ENCODE results near the gene RPL13.

The RPL13 gene

DNA sequence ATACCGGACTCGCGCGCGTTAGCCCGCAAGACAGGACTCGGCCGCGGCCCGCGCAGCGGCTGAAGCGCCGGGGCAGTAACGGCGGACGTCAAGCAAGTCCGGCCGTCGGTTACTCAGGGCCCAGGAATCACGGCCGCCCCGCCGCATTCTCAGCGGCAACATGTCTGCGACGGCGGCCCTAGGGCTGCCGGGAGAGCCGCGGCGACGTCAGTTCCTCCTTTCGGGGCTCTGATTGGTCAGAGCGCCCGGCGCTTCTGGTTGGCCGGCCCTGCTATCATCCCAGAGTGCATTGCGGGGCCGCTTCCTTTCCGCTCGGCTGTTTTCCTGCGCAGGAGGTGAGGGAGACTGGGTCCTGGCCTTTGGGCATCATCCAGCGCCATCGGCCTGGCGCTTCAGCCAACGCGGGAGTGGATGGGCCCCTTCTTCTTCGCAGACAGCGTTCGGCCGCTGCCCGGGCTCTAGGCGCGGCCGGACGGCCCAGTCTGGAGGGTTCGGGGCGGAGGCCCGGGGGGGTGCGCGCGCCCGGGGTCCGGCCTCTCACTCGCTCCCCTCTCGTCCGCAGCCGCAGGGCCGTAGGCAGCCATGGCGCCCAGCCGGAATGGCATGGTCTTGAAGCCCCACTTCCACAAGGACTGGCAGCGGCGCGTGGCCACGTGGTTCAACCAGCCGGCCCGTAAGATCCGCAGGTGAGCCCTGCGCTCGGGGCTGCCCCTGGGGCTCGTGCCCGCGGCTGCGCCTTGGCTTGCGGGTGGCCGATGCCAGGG lies at the start of gene RPL13:
Gene RPL13 (plus strand): TSS at position 305 of the 764 bp plus-strand sequence. CDS start 278 bp downstream, at position 583.
- Mint-ChIP-seq H3K4me3 (peak within 1 kb of the TSS; percentile 98), H3K4me1 (peaks cover 54% of the 10 kb centered on the region), H3K27me3 (no peaks in the 10 kb centered on the region), H3K27ac (peak within 1 kb of the TSS; percentile 100), H3K36me3 (peaks cover 47% of the 10 kb centered on the region), H3K9me3 (no peaks in the 10 kb centered on the region)
- DNase-seq, result peak; percentile 96
- CTCF ChIA-PET, result no interaction called here

DNA sequence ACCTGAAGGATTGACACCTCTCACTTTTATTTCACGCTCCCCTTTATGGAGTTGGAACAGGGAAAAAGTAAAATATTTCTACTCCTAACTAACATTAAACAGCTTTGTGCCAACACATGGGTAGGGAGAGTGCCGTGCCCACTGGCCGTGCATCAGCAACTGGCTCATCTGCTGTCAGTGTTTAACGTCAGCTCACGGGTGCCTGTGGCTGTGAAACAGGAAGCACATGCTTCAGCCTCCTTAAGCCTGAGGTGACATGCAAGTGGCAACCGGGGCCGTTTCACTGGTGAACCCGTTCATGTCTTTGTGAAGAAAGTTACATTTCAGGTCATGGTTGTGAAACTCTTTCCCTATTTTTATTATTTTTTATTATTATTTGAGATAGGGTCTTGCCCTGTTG lies 49.1 kb upstream of the RPL13 start:
- CTCF ChIA-PET, result no interaction called here
- no peak for DNase-seq

DNA sequence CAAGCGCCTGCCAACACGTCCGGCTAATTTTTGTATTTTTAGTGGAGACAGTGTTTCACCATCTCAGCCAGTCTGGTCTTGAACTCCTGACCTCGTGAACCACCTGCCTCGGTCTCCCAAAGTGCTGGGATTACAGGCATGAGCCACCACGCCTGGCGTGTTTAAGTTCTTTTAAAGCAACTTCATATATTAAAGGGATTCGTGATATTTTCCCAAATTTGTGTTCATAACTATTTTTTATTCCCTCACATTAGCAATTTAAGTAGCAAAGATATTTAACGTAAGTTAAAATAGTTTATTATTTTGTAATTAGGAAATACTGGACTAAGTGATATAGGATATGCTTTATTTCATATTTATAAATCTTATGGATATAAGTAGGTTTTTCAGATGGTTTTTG lies 48.0 kb upstream of the RPL13 start:
- Mint-ChIP-seq H3K4me1 (peaks cover 12% of the 10 kb centered on the region), H3K9me3 (no peaks in the 10 kb centered on the region)

More for the DNA sequence above, 49.1 kb upstream of the RPL13 start:
- Mint-ChIP-seq H3K9me3 (no peaks in the 10 kb centered on the region), H3K27me3 (no peaks in the 10 kb centered on the region), H3K27ac (no peak overlapping the region), H3K4me3 (no peak overlapping the region), H3K36me3 (peaks cover 11% of the 10 kb centered on the region), H3K4me1 (peaks cover 19% of the 10 kb centered on the region)

DNA sequence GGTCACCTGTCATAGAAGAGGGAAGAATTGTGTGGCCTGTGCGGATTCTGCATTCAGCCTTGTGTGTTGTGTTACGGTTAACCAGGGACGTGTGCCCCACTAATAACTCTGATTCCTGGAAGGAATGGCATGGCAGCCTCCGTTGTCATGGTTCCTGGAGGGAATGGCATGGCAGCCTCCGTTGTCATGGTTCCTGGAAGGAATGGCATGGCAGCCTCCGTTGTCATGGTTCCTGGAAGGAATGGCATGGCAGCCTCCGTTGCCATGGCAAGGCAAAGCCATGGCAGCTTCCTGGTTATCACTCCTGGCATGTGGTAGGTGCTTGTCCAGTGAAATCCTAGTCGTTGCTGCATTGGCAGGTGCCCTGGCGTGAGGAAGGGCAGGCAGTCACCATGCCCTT lies 43.4 kb upstream of the RPL13 start:
- Mint-ChIP-seq H3K9me3 (no peaks in the 10 kb centered on the region), H3K27me3 (no peaks in the 10 kb centered on the region), H3K36me3 (peaks cover 33% of the 10 kb centered on the region), H3K4me3 (no peak overlapping the region), H3K27ac (no peak overlapping the region), H3K4me1 (no peaks in the 10 kb centered on the region)
- no peak for DNase-seq
- CTCF ChIA-PET, result no interaction called here

More for the DNA sequence above, 48.0 kb upstream of the RPL13 start:
- Mint-ChIP-seq H3K27me3 (no peaks in the 10 kb centered on the region), H3K36me3 (peaks cover 16% of the 10 kb centered on the region), H3K27ac (no peak overlapping the region), H3K4me3 (no peak overlapping the region)
- DNase-seq, result no peak
- CTCF ChIA-PET, result no interaction called here

DNA sequence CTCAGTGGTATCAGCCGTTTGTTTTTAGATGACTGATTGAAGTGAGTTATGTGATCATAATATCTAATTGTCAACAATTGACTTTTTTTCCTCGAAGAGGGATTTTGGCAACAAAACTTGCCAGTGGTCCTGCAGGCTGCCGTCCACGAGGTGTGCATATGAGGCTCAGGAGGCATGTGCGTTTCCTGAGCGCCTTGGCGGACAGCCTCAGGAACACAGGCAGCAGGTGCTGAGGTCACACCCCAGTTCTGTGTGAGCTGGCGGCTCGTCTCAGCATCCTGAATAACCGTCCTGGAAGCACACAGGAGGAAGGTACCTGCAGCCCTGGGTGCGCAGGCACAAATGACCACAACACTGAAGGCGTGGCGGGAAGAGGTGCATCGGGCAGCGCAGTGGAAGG lies 40.6 kb upstream of the RPL13 start:
- CTCF ChIA-PET, result no interaction called here
- no peak overlapping the region for H3K4me3 Mint-ChIP-seq
- no peak for DNase-seq
- no peaks in the 10 kb centered on the region for H3K4me1 Mint-ChIP-seq
- H3K27ac Mint-ChIP-seq, result peak overlapping the region; percentile 37
- H3K9me3 Mint-ChIP-seq, result no peaks in the 10 kb centered on the region
- no peaks in the 10 kb centered on the region for H3K27me3 Mint-ChIP-seq
- peaks cover 35% of the 10 kb centered on the region for H3K36me3 Mint-ChIP-seq

DNA sequence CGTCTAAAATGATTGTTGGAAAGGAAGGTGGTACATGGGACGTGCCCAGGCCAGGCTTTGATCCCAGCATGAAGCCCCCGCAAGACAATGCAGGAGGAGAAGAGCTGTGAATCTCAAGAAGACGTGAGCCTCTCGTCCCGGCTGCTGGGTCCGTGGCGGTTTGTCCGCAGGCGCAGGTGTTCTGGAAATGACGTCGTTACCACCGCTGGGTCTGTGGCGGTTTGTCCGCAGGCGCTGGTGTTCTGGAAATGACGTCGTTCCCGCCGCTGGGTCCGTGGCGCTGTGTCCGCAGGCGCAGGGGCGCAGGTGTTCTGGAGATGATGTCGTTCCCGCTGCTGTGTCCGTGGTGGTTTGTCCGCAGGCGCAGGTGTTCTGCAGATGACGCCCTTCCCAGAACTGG lies 38.2 kb upstream of the RPL13 start:
- H3K27ac Mint-ChIP-seq, result no peak overlapping the region
- H3K4me1 Mint-ChIP-seq, result no peaks in the 10 kb centered on the region
- CTCF ChIA-PET, result no interaction called here
- no peak overlapping the region for H3K4me3 Mint-ChIP-seq
- H3K36me3 Mint-ChIP-seq, result peaks cover 46% of the 10 kb centered on the region
- no peak for DNase-seq
- no peaks in the 10 kb centered on the region for H3K27me3 Mint-ChIP-seq
- no peaks in the 10 kb centered on the region for H3K9me3 Mint-ChIP-seq

DNA sequence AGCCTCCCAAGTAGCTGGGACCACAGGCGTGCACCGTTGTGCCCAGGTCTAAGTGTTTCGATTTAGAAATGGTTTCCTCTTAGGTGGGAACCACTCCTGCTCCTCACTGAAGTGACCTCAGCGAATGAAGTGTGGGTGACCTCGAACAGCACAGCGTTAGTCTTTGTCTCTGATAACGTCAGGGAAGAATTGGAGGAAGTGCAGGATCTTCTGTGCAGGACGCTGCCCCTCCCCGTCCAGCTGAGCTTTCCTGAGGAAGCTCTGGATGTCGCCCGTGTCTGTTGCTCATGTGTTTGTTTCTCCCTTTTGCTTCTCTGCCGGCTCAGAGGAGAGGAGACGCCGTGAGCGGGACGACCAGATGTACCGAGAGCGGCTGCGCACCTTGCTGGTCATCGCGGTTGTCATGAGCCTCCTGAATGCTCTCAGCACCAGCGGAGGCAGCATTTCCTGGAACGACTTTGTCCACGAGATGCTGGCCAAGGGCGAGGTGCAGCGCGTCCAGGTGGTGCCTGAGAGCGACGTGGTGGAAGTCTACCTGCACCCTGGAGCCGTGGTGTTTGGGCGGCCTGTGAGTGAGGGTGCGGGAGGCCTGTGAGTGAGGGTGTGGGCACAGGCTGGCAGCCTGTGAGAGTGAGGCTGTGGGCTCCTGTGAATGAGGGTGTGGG lies 36.7 kb upstream of the RPL13 start:
- DNase-seq, result no peak
- H3K36me3 Mint-ChIP-seq, result peaks cover 39% of the 10 kb centered on the region
- H3K4me1 Mint-ChIP-seq, result no peaks in the 10 kb centered on the region
- H3K9me3 Mint-ChIP-seq, result no peaks in the 10 kb centered on the region
- H3K4me3 Mint-ChIP-seq, result no peak overlapping the region
- H3K27ac Mint-ChIP-seq, result no peak overlapping the region
- no peaks in the 10 kb centered on the region for H3K27me3 Mint-ChIP-seq
- CTCF ChIA-PET, result no interaction called here

DNA sequence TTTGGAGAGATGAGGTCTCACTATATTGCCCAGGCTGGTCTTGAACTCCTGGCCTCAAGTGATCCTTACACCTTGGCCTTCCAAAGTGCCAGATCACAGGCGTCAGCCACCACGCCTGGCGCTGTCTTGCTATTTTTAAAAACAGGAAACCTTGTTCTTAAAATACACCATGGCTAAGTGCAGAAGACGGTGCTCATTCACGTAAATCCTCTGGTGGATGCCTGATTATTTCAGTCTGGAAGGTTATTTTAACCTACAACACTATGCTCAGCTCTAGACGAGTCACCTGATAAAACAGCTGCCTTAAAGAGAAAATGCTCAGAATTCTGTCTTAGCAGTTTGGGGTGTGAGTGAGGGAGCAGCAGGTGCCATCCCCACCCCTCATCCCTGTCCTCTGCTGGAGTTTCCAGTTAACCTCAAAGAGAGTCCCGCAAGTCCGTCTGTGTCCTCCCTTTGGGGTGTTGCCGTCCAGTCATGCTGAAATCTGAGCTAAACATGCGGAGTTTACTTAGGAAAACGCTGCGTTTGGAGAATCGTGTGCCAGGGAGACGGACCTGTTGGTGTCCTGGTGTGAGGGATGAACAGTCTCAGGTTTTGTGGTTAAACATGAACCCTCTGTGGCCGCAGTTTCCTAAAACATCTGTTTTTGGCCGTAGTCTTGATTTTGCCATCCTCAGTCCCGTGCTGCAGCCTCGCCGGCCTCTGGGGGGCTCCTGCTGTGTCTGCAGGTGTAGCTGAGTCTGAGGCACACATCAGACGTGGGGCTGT lies 35.2 kb upstream of the RPL13 start:
- no peaks in the 10 kb centered on the region for H3K9me3 Mint-ChIP-seq
- CTCF ChIA-PET, result no interaction called here
- no peaks in the 10 kb centered on the region for H3K27me3 Mint-ChIP-seq
- H3K4me1 Mint-ChIP-seq, result no peaks in the 10 kb centered on the region
- DNase-seq, result no peak
- no peak overlapping the region for H3K27ac Mint-ChIP-seq
- peaks cover 39% of the 10 kb centered on the region for H3K36me3 Mint-ChIP-seq
- no peak overlapping the region for H3K4me3 Mint-ChIP-seq

DNA sequence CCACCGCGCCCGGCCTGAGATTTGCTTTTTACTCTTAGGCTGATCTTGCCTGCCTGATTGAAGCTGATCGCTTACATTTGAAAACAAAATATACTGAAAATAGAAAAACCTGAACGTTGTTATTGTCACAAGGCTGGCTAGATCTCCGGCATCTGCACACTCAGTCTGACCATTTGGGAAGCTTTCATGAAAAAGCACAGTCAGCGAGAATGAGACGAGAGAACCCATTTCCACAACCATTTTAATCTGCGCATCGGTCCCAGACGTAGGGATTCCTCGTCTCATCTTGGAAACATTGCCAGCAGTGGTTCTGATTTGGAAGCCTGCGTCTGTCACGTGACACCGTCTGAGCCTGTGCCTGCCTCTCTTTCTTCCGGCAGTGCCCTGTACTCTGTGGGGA lies 31.4 kb upstream of the RPL13 start:
- no peak overlapping the region for H3K27ac Mint-ChIP-seq
- DNase-seq, result no peak
- peaks cover 59% of the 10 kb centered on the region for H3K36me3 Mint-ChIP-seq
- no peaks in the 10 kb centered on the region for H3K9me3 Mint-ChIP-seq
- CTCF ChIA-PET, result no interaction called here
- peaks cover 8% of the 10 kb centered on the region for H3K4me1 Mint-ChIP-seq
- no peaks in the 10 kb centered on the region for H3K27me3 Mint-ChIP-seq
- no peak overlapping the region for H3K4me3 Mint-ChIP-seq

DNA sequence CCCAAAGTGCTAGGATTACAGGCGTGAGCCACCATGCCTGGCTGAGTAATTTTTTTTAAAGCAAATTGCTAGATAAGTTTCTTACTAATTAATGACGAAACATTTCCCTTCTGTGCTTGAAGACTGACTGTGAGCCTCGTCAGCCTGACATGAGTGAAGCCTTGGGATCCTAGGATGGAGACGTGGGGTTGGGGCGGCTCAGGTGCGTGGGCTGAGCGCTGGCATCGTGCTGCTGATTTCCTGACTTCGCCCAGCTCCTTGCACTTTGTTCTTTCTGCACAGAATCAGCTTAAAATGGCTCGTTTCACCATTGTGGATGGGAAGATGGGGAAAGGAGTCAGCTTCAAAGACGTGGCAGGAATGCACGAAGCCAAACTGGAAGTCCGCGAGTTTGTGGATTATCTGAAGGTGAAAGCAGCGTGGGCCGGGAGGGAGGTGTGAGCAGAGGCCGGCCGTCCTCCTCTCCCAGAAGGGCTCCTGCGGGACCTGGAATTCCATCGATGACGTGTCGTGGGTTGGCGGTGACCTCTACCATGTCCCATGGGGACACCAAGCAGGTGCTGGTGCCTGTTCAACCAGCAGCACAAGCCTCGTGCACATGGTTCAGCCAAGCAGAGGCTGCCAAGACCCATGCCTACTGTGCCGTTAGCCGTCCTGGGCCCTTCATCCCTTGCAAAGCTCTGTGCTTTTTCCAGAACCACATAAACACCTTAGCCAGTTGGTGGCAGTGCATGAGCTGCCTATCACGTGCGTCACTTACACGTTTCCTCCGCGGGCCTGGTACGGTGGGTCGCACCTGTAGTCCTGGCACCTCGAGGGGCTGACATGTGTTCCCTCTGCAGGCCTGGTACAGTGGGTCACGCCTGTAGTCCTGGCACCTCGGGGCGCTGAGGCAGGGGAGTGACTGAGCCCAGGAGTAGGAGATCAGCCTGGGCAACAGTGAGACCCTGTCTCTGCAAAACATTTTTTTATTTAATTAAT lies 29.8 kb upstream of the RPL13 start:
- H3K9me3 Mint-ChIP-seq, result no peaks in the 10 kb centered on the region
- H3K4me3 Mint-ChIP-seq, result no peak overlapping the region
- H3K4me1 Mint-ChIP-seq, result peaks cover 24% of the 10 kb centered on the region

DNA sequence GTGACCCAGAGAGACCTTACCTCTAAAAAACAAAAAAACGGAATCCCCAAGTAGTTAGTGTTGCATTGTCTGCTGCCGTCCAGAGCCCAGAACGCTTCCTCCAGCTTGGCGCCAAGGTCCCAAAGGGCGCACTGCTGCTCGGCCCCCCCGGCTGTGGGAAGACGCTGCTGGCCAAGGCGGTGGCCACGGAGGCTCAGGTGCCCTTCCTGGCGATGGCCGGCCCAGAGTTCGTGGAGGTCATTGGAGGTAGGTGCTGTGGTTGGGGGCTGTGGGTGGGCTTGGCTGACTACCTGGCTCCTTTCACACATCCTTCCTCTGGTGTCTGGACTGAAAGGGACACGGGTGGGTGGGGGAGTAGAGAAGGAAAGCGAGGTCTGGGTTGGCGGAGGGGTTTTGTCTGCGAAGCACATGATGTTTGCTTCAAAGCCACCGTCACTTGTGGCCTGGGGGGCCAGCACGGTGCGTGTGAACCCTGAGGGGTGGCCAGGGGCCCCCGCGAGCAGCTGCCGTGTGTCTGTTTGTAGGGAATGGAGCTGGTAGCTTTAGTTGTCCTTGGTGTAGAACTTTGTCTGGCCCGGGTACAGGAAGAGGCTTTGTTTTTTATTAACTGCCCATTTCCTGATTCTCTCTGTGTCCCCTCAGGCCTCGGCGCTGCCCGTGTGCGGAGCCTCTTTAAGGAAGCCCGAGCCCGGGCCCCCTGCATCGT lies 28.5 kb upstream of the RPL13 start:
- Mint-ChIP-seq H3K4me3 (no peak overlapping the region), H3K9me3 (no peaks in the 10 kb centered on the region), H3K27ac (peak overlapping the region; percentile 62), H3K27me3 (no peaks in the 10 kb centered on the region), H3K36me3 (peaks cover 61% of the 10 kb centered on the region), H3K4me1 (peaks cover 24% of the 10 kb centered on the region)
- DNase-seq, result no peak
- CTCF ChIA-PET, result interaction anchor here (0.8 to 1.6 kb wide), 2 partner anchors 21 to 25 kb away, joined by 3 to 5 read pairs; no protein-coding TSS in a partner anchor

More for the DNA sequence above, 29.8 kb upstream of the RPL13 start:
- Mint-ChIP-seq H3K36me3 (peaks cover 65% of the 10 kb centered on the region), H3K27me3 (no peaks in the 10 kb centered on the region), H3K27ac (no peak overlapping the region)
- no peak for DNase-seq
- CTCF ChIA-PET, result interaction anchor here (1.6 kb wide), 1 partner anchor 22 kb away, joined by 5 read pairs; no protein-coding TSS in a partner anchor

DNA sequence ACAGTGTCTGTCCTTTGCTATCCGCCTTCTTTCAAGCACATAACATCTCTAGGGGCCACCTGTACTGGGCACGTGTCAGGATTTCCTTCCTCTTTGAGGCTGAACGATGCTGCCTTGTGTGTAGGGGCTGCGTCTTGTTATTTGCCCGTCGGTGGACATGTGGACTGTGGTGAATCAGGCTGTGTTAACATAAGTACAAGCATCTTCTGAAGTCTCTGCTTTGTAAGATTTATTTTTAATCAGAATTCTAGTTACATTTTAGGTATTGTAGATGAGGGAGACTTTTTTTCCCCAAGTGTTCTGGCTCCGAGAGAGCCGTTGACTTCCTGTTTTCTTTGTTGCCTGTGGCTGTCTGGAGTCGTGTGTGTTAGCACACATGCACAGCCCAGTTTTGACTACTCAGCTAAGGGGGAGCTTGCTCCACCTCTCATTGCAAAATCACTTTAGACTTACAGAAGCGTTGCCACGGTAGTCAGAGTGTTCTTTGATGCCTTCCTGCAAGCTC lies 26.2 kb upstream of the RPL13 start:
- peaks cover 56% of the 10 kb centered on the region for H3K36me3 Mint-ChIP-seq
- H3K4me1 Mint-ChIP-seq, result peaks cover 24% of the 10 kb centered on the region
- no peaks in the 10 kb centered on the region for H3K27me3 Mint-ChIP-seq
- H3K9me3 Mint-ChIP-seq, result no peaks in the 10 kb centered on the region
- peak overlapping the region; percentile 94 for H3K27ac Mint-ChIP-seq
- DNase-seq, result peak; percentile 70
- CTCF ChIA-PET, result interaction anchor here (0.8 to 1.7 kb wide), 2 partner anchors 23 to 25 kb away, joined by 3 to 5 read pairs; no protein-coding TSS in a partner anchor
- peak overlapping the region; percentile 32 for H3K4me3 Mint-ChIP-seq

DNA sequence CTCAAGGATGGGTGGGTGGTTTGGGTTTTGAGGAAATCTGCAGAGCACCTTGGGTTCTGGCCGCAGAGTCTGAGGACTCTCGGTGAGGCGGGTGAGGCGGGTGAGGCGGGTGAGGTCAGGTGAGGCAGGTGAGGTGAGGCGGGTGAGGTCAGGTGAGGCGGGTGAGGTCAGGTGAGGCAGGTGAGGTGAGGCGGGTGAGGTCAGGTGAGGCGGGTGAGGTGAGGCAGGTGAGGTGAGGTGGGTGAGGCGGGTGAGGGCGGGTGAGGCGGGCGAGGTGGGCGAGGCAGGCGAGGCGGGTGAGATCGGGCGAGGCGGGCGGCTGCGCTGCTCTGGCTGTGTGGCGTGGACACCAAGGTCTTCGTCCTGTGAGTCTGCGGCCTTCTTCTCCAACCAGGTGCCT lies 24.1 kb upstream of the RPL13 start:
- Mint-ChIP-seq H3K4me3 (no peak overlapping the region), H3K36me3 (peaks cover 50% of the 10 kb centered on the region), H3K4me1 (peaks cover 24% of the 10 kb centered on the region), H3K27me3 (no peaks in the 10 kb centered on the region), H3K9me3 (no peaks in the 10 kb centered on the region), H3K27ac (peak overlapping the region; percentile 24)
- CTCF ChIA-PET, result no interaction called here
- no peak for DNase-seq

All from activated naive CD4-positive, alpha-beta T cell treated with anti-CD3 and anti-CD28 coated beads, Interleukin-2, amount 10 ng/mL, durations not matched to agents 7 days and 5 days (primary cell).